AG04450 (cell line): ENCODE results near the gene NAP1L4. TPM values are rescaled to one million over a fixed set of nuclear protein-coding genes. Genes with fewer than 3 reads are reported as not detected.

ENCODE experiments used
- CTCF ChIA-PET: fragments of 300-600, 350-600 bp; formaldehyde crosslinking; extraction: SDS; loops from one replicate; lab custom pipeline; 2022; ENCODE audit warnings: antibody characterized with exemption, inconsistent platforms; lab: Charles Lee
- POLR2A ChIA-PET: fragments of 350-600 bp; formaldehyde crosslinking; extraction: SDS; loops from one replicate; lab custom pipeline; 2021; ENCODE audit warnings: antibody characterized with exemption, inconsistent platforms; lab: Yijun Ruan, JAX
- DNase-seq: peaks from one replicate; pipeline ENCODE4 v3.0.0-alpha.2; 2011; ENCODE audit warnings: low read depth, low spot score
- H3K27ac ChIP-seq: one replicate; pipeline ENCODE4 v1.5.1; 2012; ENCODE audit warnings: low read depth, low read length, control low read depth
- H3K27me3 ChIP-seq: one replicate; pipeline ENCODE4 v1.6.0; 2012; ENCODE audit warnings: low read length; ENCODE audit not compliant: control insufficient read depth, insufficient read depth
- H3K4me3 ChIP-seq: 2 replicates; pipeline ENCODE4 v1.5.1; 2011; ENCODE audit warnings: mild to moderate bottlenecking, low read depth, low read length, control low read depth
- H3K9me3 ChIP-seq: 2 replicates; pipeline ENCODE4 v1.5.1; 2012; ENCODE audit warnings: low read length; ENCODE audit not compliant: control insufficient read depth, insufficient read depth
- polyA plus RNA-seq: library from polyadenylated mRNA; depleted of rRNA; stranded (reverse); fragments of >200 nt; gene quantifications from 2 replicates; pipeline ENCODE4 v1.2.3, GENCODE V29; 2011
- TF ChIP-seq, protein P1 (sequence below): IDR thresholded peaks from 2 replicates; pipeline ENCODE4 v1.5.1; 2011; ENCODE audit warnings: low read depth, low read length, control low read depth, inconsistent platforms

The NAP1L4 gene
- polyA plus RNA-seq, 1 experiment: 107 TPM

DNA sequence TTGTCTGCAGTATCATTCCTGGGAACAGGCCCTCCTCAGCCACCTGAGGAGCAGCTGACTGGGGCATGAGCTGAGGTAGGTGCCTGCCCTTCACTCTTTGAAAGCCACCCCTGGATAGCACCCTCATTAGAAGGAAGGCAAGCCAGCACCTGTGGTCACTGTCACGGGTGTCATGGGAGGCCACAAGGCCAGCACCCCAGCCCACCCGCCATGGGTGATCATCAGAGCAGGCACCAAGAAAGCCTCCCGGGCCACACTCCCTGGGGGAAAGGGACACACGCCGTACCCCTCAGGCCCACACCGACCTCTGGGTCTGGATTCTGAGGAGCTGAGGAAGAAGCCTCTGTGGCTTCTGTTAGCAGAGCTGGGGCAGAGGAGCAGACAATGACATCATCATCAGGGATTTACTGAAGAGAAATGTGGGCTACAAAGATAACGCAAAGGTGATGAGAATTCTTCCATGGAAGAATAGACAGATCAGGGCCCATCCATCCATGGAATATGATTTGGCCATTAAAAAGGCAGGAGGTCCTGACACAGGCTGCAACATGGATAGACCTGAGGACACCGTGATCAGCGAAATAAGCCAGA, 16.7 kb upstream of the NAP1L4 start:
- H3K4me3 ChIP-seq: no peak overlapping the region
- H3K9me3 ChIP-seq: no peaks in the 10 kb centered on the region
- ChIA-PET CTCF (no interaction called here), POLR2A (no interaction called here)
- no peaks in the 10 kb centered on the region for H3K27me3 ChIP-seq
- H3K27ac ChIP-seq: no peak overlapping the region
- TF ChIP-seq, protein P1, sequence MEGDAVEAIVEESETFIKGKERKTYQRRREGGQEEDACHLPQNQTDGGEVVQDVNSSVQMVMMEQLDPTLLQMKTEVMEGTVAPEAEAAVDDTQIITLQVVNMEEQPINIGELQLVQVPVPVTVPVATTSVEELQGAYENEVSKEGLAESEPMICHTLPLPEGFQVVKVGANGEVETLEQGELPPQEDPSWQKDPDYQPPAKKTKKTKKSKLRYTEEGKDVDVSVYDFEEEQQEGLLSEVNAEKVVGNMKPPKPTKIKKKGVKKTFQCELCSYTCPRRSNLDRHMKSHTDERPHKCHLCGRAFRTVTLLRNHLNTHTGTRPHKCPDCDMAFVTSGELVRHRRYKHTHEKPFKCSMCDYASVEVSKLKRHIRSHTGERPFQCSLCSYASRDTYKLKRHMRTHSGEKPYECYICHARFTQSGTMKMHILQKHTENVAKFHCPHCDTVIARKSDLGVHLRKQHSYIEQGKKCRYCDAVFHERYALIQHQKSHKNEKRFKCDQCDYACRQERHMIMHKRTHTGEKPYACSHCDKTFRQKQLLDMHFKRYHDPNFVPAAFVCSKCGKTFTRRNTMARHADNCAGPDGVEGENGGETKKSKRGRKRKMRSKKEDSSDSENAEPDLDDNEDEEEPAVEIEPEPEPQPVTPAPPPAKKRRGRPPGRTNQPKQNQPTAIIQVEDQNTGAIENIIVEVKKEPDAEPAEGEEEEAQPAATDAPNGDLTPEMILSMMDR: no peak
- DNase-seq: no peak

DNA sequence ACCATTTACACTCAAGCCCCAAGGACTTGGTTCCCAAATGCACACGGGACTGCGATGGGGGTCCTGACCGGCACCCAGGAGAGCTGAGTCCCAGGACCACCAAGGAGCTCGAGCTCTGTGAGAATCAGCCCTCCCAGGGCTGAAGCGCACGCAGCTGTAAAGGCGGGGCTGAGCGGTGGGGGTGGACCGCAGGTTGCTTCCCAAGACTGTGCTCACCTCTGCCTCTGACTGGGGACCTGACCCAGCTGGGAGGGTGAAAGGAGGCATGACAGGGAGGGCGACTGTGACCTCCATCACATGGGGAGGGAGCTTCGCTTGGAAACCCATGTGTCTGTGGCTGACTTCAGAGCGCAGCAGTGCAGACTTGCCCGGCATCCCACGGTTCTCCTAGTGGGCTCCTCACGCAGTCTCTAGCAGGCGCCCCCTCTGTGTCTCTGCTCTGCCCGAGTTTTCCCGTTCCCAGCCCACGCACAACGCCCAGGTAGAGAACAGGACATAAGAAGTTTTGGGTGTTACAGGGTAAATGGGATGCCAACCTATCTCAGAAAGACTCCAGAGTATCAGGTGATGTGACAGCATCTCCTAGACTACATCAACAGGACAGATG, 15.4 kb upstream of the NAP1L4 start:
- ChIA-PET CTCF (no interaction called here), POLR2A (no interaction called here)
- no peak for DNase-seq
- TF ChIP-seq, protein P1: no peak
- Histone ChIP-seq H3K9me3 (no peaks in the 10 kb centered on the region), H3K27ac (no peak overlapping the region), H3K4me3 (no peak overlapping the region), H3K27me3 (no peaks in the 10 kb centered on the region)

DNA sequence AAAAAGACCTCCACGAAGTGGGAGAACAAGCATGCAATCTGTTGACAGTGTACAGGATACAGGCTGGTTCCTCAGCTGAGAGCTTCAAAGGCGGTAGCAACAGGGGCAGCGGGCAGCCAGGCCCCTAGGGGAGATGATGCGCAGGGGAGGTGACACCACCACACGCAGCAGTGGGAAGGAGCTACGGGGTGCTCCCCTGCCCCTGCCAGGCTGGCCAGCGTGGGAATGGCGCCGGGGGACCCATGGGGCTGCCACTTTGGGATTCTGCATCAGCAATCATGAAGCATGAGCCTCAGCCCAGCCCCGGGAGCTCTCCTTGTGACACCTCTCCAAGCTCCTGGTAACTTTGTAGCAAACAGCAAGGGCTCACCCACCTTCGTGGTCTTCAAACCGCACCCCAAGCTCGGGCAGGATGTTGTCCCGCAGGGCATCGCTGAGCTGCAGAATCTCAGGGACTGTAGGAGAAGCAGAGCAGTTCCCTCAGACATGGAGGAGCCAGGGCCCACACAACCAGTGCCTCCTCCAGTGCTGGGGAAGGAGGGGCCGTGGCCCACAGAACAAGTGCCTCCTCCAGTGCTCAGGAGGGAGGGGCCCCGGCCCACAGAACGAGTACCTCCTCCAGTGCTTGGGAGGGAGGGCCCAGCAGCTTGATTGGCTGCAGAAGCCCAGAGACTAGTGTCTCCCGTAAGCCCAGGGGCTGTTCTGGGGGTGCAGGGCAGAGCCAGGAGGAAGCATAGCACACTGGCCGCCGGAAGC, 14.6 kb upstream of the NAP1L4 start:
- no peak overlapping the region for H3K4me3 ChIP-seq
- H3K27me3 ChIP-seq: no peaks in the 10 kb centered on the region
- H3K9me3 ChIP-seq: no peaks in the 10 kb centered on the region
- no peak for DNase-seq
- no peak overlapping the region for H3K27ac ChIP-seq
- CTCF ChIA-PET: no interaction called here
- POLR2A ChIA-PET: interaction anchor here (0.6 kb wide), 2 partner anchors 8 to 16 kb away, joined by 3 to 7 read pairs; no protein-coding TSS in a partner anchor
- TF ChIP-seq, protein P1: no peak

DNA sequence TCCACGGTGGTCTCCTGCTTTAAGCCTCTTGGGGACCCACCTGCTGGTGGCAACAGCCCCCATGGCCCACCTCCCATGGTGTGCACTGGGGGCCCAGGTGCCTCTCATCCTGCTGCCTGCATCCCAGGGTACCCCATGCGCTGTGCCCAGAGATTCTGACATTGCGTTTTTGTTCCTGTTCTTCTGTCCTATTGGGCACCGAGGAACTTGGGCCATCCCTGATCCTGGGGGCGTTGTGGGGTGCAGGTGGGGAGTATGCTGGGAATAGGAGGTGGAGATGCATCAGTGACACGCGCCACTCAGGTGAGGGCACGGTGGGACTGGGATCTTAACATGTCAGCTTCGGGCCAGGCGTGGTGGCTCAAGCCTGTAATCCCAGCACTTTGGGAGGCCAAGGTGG, 12.4 kb upstream of the NAP1L4 start:
- no peak overlapping the region for H3K4me3 ChIP-seq
- H3K27me3 ChIP-seq: no peaks in the 10 kb centered on the region
- no peak for DNase-seq
- CTCF ChIA-PET: no interaction called here
- H3K27ac ChIP-seq: no peak overlapping the region
- no peaks in the 10 kb centered on the region for H3K9me3 ChIP-seq
- POLR2A ChIA-PET: no interaction called here
- TF ChIP-seq, protein P1: no peak
